GM06990 (cell line): ENCODE data around the gene PLEKHN1.

Experiments used
- DNase-seq: peaks from one replicate; pipeline ENCODE4 v3.0.0-alpha.2; 2011; ENCODE audit not compliant: insufficient read length; ENCODE audit errors: extremely low read depth
- H3K27me3 ChIP-seq: replicated peaks from 2 replicates; pipeline ENCODE4 v1.6.0; 2011; ENCODE audit warnings: low read length; ENCODE audit not compliant: control insufficient read depth, insufficient read depth
- H3K36me3 ChIP-seq: 2 replicates; pipeline ENCODE4 v1.5.1; 2011; ENCODE audit warnings: low read length; ENCODE audit not compliant: control insufficient read depth, insufficient read depth
- H3K4me3 ChIP-seq: replicated peaks from 2 replicates; pipeline ENCODE4 v1.5.1; 2011; ENCODE audit warnings: low read depth, mild to moderate bottlenecking, control low read depth, low read length
- CTCF ChIP-seq: IDR thresholded peaks from 2 replicates; pipeline ENCODE4 v1.5.1; 2011; ENCODE audit warnings: low read length, control low read depth, mild to moderate bottlenecking, inconsistent platforms; ENCODE audit not compliant: insufficient read depth, poor library complexity, severe bottlenecking

The PLEKHN1 gene

GRCh38 chr1:932776-933602 lies 33.3 kb upstream of the PLEKHN1 start:
- Histone ChIP-seq H3K36me3 (no peaks in the 10 kb centered on the region), H3K27me3 (no peaks in the 10 kb centered on the region; the same call in 1 of the 2 replicates), H3K4me3 (no peak overlapping the region)
- no peak for DNase-seq
- TF ChIP-seq CTCF = no peak

- no peak for DNase-seq
- no peaks in the 10 kb centered on the region; the same call in 1 of the 2 replicates for H3K27me3 ChIP-seq
- no peak for TF ChIP-seq CTCF
Observed at GRCh38 chr1:933603-933940, 32.7 kb upstream of the PLEKHN1 start.

GRCh38 chr1:934991-935750 lies 31.1 kb upstream of the PLEKHN1 start:
- Histone ChIP-seq H3K27me3 (no peaks in the 10 kb centered on the region; the same call in 1 of the 2 replicates), H3K36me3 (no peaks in the 10 kb centered on the region), H3K4me3 (no peak overlapping the region)
- TF ChIP-seq CTCF = no peak
- DNase-seq = no peak

More at GRCh38 chr1:933603-933940, 32.7 kb upstream of the PLEKHN1 start:
- H3K4me3 ChIP-seq = no peak overlapping the region
- no peaks in the 10 kb centered on the region for H3K36me3 ChIP-seq

- Histone ChIP-seq H3K36me3 (no peaks in the 10 kb centered on the region), H3K4me3 (no peak overlapping the region), H3K27me3 (peaks cover 4% of the 10 kb centered on the region; the same call in 1 of the 2 replicates)
- DNase-seq = no peak
- no peak for TF ChIP-seq CTCF
Observed at GRCh38 chr1:935751-936231, 30.5 kb upstream of the PLEKHN1 start.

- Histone ChIP-seq H3K4me3 (no peak overlapping the region), H3K36me3 (no peaks in the 10 kb centered on the region), H3K27me3 (peaks cover 4% of the 10 kb centered on the region; the same call in 1 of the 2 replicates)
- no peak for DNase-seq
- no peak for TF ChIP-seq CTCF
Observed at GRCh38 chr1:936348-937264, 29.7 kb upstream of the PLEKHN1 start.
